RWPE2 (cell line): ENCODE data around the gene CEP112.

Experiments
- ATAC-seq: fragments of 200-7000 bp; cut with Tn5 transposase; 3 replicates; pipeline ENCODE4 v1.9.1; 2021; ENCODE audit warnings: low read depth
- DNase-seq: peaks from one replicate; pipeline ENCODE4 v3.0.0-alpha.2; 2020; ENCODE audit warnings: low spot score
- H3K27ac ChIP-seq: fragments of 450-650 bp; 2 replicates; pipeline ENCODE4 v1.5.1; 2017; ENCODE audit warnings: mild to moderate bottlenecking; ENCODE audit not compliant: poor library complexity, severe bottlenecking
- H3K27me3 ChIP-seq: fragments of 250-450 bp; sonication (Bioruptor Pico); 2 replicates; pipeline ENCODE4 v1.5.1; 2021; ENCODE audit warnings: mild to moderate bottlenecking, moderate library complexity; ENCODE audit not compliant: insufficient read depth, poor library complexity, severe bottlenecking
- H3K36me3 ChIP-seq: fragments of 250-450 bp; sonication (Bioruptor Pico); 2 replicates; pipeline ENCODE4 v1.5.1; 2020; ENCODE audit warnings: low read depth, mild to moderate bottlenecking, moderate library complexity
- H3K4me1 ChIP-seq: fragments of 250-450 bp; sonication (Bioruptor Pico); 2 replicates; pipeline ENCODE4 v1.5.1; 2021; ENCODE audit warnings: mild to moderate bottlenecking, moderate library complexity; ENCODE audit not compliant: insufficient read depth, poor library complexity, severe bottlenecking
- H3K4me3 ChIP-seq: fragments of 250-450 bp; sonication (Bioruptor Pico); 2 replicates; pipeline ENCODE4 v1.5.1; 2021; ENCODE audit warnings: mild to moderate bottlenecking, moderate library complexity; ENCODE audit not compliant: severe bottlenecking
- H3K9me3 ChIP-seq: fragments of 250-450 bp; sonication (Bioruptor Pico); 2 replicates; pipeline ENCODE4 v1.5.1; 2021; ENCODE audit warnings: mild to moderate bottlenecking, moderate library complexity; ENCODE audit not compliant: severe bottlenecking
- TF ChIP-seq, protein P1 (sequence below): fragments of 450-650 bp; IDR thresholded peaks from one replicate; pipeline ENCODE4 v1.5.1; 2017; ENCODE audit warnings: mild to moderate bottlenecking, moderate library complexity; ENCODE audit not compliant: poor library complexity, severe bottlenecking

CEP112 gene

DNA sequence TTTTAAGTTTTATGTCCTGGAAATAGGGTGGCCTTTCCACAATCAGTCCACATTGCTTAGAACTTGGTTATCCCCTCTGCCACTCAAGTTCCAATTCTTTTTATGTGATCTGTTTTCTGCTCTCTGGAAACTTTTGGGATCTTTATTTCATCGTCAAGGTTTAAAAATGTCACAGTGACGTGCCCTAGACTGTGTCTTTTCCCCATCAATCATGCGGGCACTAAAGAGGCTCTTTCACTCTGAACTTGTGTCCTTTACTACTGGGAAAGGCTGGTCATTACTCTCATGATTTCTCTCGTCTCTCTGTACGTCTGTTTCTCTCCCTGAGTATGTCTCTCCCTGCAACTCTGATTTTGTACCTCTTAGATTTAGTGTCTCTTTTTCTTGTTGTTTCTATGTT, 440.7 kb downstream of the CEP112 start:
- no peak for DNase-seq
- Histone ChIP-seq H3K27ac (no peak overlapping the region), H3K4me3 (no peak overlapping the region), H3K9me3 (no peaks in the 10 kb centered on the region), H3K36me3 (no peaks in the 10 kb centered on the region), H3K4me1 (peaks cover 15% of the 10 kb centered on the region), H3K27me3 (peaks cover 7% of the 10 kb centered on the region)
- no peak for ATAC-seq
- TF ChIP-seq, protein P1, sequence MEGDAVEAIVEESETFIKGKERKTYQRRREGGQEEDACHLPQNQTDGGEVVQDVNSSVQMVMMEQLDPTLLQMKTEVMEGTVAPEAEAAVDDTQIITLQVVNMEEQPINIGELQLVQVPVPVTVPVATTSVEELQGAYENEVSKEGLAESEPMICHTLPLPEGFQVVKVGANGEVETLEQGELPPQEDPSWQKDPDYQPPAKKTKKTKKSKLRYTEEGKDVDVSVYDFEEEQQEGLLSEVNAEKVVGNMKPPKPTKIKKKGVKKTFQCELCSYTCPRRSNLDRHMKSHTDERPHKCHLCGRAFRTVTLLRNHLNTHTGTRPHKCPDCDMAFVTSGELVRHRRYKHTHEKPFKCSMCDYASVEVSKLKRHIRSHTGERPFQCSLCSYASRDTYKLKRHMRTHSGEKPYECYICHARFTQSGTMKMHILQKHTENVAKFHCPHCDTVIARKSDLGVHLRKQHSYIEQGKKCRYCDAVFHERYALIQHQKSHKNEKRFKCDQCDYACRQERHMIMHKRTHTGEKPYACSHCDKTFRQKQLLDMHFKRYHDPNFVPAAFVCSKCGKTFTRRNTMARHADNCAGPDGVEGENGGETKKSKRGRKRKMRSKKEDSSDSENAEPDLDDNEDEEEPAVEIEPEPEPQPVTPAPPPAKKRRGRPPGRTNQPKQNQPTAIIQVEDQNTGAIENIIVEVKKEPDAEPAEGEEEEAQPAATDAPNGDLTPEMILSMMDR, result no peak

DNA sequence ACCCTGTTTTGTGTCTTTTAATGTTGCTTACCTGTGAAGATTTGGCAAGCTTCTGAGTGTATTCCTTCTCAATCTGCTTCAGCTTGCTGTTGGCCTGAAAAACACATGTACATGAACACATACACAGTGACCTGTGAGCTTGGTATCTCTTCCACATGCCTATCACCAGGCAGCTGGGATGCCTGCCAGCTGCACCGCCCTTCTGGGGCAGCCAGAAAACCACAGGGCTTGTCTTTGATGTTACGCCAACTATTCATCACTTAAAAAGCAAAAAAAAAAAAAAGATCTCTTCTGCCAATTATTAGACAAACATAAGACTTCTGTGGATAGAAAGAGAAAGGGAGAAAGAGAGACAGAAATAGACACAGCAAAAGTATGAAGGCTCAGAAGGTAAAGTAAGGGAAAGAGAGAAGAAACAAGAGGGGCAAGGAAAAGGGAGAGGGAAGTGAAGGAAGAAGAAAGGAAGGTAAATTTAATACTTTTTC, 441.3 kb downstream of the CEP112 start:
- Histone ChIP-seq H3K4me1 (peaks cover 15% of the 10 kb centered on the region), H3K9me3 (no peaks in the 10 kb centered on the region), H3K27me3 (peaks cover 7% of the 10 kb centered on the region), H3K27ac (peak overlapping the region; percentile 8), H3K36me3 (no peaks in the 10 kb centered on the region), H3K4me3 (no peak overlapping the region)
- TF ChIP-seq, protein P1, result no peak
- ATAC-seq (peak; percentile 98), DNase-seq (peak; percentile 91)

DNA sequence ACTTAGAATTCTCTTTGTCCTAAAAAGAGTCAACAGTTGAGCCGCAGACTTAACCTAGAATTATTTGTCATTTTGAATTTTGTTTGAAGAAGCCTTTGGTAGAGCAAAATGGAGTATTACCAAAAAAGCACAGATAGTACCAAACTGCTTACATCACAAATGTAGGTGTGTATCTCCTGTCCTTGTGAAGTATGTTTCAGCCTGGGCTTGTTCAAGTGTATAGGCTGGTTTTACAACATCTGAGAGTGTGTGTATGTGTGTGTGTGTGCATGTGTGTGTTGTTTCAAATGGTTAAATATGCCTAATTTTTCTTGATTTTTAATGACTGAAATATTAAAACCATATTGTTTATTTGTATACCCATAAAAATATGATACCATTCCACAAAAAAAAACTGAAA, 441.8 kb downstream of the CEP112 start:
- TF ChIP-seq, protein P1, result no peak
- Histone ChIP-seq H3K9me3 (no peaks in the 10 kb centered on the region), H3K27me3 (peaks cover 7% of the 10 kb centered on the region), H3K36me3 (no peaks in the 10 kb centered on the region), H3K4me3 (no peak overlapping the region), H3K4me1 (peaks cover 15% of the 10 kb centered on the region), H3K27ac (peak overlapping the region; percentile 8)
- DNase-seq (no peak), ATAC-seq (no peak)

DNA sequence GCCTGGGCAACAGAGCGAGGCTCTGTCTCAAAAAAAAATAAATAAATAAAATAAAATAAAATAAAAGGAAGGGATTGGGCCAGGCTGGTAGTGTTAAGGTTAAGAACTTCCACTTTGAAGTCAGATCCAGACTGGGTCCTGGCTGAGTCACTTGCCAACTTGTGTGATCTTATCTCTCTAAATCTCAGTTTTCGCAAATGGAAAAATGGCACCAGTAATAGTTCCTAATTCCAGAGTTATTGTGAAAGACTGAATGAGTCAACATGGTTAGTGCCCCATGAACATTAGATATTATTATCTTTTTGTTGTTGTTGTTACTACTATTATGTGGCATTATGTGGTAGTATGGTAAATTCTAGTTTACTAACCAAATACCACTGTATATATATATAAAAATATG, 442.5 kb downstream of the CEP112 start:
- Histone ChIP-seq H3K27ac (no peak overlapping the region), H3K36me3 (no peaks in the 10 kb centered on the region), H3K4me3 (no peak overlapping the region), H3K27me3 (peaks cover 7% of the 10 kb centered on the region), H3K9me3 (no peaks in the 10 kb centered on the region), H3K4me1 (peaks cover 15% of the 10 kb centered on the region)
- ATAC-seq (peak; percentile 52), DNase-seq (no peak)
- TF ChIP-seq, protein P1, result no peak

DNA sequence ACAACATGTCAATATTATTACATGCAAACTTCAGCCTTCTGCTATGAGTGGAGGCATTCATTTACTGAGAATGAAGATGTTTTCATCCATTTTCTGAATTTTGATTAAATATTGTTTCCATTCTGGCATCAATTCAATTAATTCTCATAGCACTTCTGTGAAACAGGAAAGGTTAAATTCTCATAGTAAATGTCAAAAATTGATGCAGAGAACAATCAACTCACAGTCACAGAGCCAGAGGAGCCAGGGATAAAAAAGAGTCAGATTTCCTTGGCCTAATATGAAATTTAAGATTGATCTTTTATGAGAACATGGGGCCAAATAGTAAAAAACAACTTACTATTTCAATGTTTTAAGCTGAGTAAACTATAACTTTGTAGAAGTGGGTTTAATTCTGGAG, 446.7 kb downstream of the CEP112 start:
- TF ChIP-seq, protein P1, result no peak
- ATAC-seq (no peak), DNase-seq (no peak)
- Histone ChIP-seq H3K27me3 (no peaks in the 10 kb centered on the region), H3K27ac (no peak overlapping the region), H3K4me3 (no peak overlapping the region), H3K36me3 (no peaks in the 10 kb centered on the region), H3K9me3 (no peaks in the 10 kb centered on the region), H3K4me1 (peaks cover 24% of the 10 kb centered on the region)
